H1 (cell line): Measurements from ENCODE around the gene ARHGAP22. TPM values are rescaled to one million over a fixed set of nuclear protein-coding genes. Genes with fewer than 3 reads are reported as not detected.

Source experiments
- EGR1 ChIP-seq: IDR thresholded peaks from 2 replicates; pipeline ENCODE4 v1.6.1; 2011; ENCODE audit warnings: low read depth, low read length, borderline replicate concordance
- MAFK ChIP-seq: IDR thresholded peaks from 2 replicates; pipeline ENCODE4 v1.6.1; 2012; ENCODE audit warnings: low read depth, mild to moderate bottlenecking, improper control_type of control experiment, low read length
- SIN3A ChIP-seq, 2 experiments: IDR thresholded peaks in 1 of 2; conservative IDR thresholded peaks in 1 of 2; 2 replicates each; pipeline ENCODE4 v1.6.1; 2011 to 2012; ENCODE audit warnings: low read length in 2 of 2, improper control_type of control experiment in 1 of 2, low read depth in 1 of 2, mild to moderate bottlenecking in 1 of 2
- TEAD4 ChIP-seq: IDR thresholded peaks from 2 replicates; pipeline ENCODE4 v1.6.1; 2012; ENCODE audit warnings: low read depth, low read length, inconsistent platforms, mixed read lengths
- polyA plus RNA-seq, 7 experiments: library from polyadenylated mRNA; depleted of rRNA in 3 of 7; stranded (reverse) in 5 of 7; unstranded in 2 of 7; fragments of >200 nt in 5 of 7; fragments of 200-250 nt in 2 of 7; gene quantifications; 1 replicate in 5 of 7; 2 replicates in 1 of 7; 4 replicates in 1 of 7; pipeline versions ENCODE4 v1.2.1 to v1.2.3, GENCODE V29; 2011 to 2013; ENCODE audit warnings: missing spikeins in 2 of 7, mixed read lengths in 2 of 7
- total RNA-seq: library from RNA; stranded (reverse); fragmentation: NEBNext Ultra II Directional; extraction: Animal tissue kit (Norgen Biotek cat#: 25700); gene quantifications from 2 replicates; pipeline ENCODE4 v1.2.1, GENCODE V29; 2021

The ARHGAP22 gene
- total and polyA plus RNA-seq, 2 of the 8 experiments (the other 6 are each of a cell fraction or from before 2014, with no cell fraction given), result 3.6 to 11.2 TPM

GRCh38 chr10:48507933-48508790 lies 96.7 kb downstream of the ARHGAP22 start (continued):
- TF ChIP-seq SIN3A (conservative IDR thresholded peaks at IDR 0.05 in 1 of 2, IDR thresholded peaks at IDR 0.05 in 1 of 2; ENCODE audit: low read depth in 1 of 2, low read length in 2 of 2), result no peak
- TF ChIP-seq EGR1, result no peak
- no peak for TF ChIP-seq MAFK
- no peak for TF ChIP-seq TEAD4
